IMR-90 (cell line): ENCODE data around the gene LRRC56. TPM values are rescaled to one million over a fixed set of nuclear protein-coding genes. Genes with fewer than 3 reads are reported as not detected.
A peak's percentile ranks its signal among the peaks of the same experiment; 100 is the strongest.

Source experiments
- ATAC-seq: fragments of 200-7000 bp; cut with Tn5 transposase; 2 replicates; pipeline ENCODE4 v1.9.1; 2020; ENCODE audit warnings: low read depth, mild to moderate bottlenecking, moderate library complexity
- BruUV-seq: library from RNA; stranded (reverse); fragments of 400-500 nt; replicated peaks from 2 replicates; lab custom pipeline; 2021; lab: Mats Ljungman, UMichigan
- CTCF ChIA-PET: fragments of 300-600 bp; formaldehyde crosslinking; extraction: SDS; loops from one replicate; lab custom pipeline; 2021; ENCODE audit warnings: antibody characterized with exemption; lab: Yijun Ruan, JAX
- POLR2A ChIA-PET: fragments of 300-600 bp; sonication (Branson Sonifier 250); formaldehyde crosslinking; loops from one replicate; lab custom pipeline; 2022; ENCODE audit warnings: antibody characterized with exemption; ENCODE audit not compliant: unreplicated experiment; lab: Charles Lee
- DNase-seq: peaks from one replicate; pipeline ENCODE4 v3.0.0; 2013
- H2AFZ ChIP-seq: replicated peaks from 2 replicates; pipeline ENCODE3; 2013; ENCODE audit warnings: low read length, mild to moderate bottlenecking; ENCODE audit not compliant: poor library complexity
- H2AK5ac ChIP-seq: 2 replicates; pipeline ENCODE4 v1.6.1; 2013; ENCODE audit warnings: low read depth, low read length, inconsistent platforms
- H2AK9ac ChIP-seq: replicated peaks from 2 replicates; pipeline ENCODE3; 2013; ENCODE audit warnings: mild to moderate bottlenecking, low read depth, low read length, moderate library complexity; ENCODE audit not compliant: poor library complexity
- H2BK120ac ChIP-seq: 2 replicates; pipeline ENCODE4 v1.6.1; 2013; ENCODE audit warnings: low read depth, low read length, inconsistent platforms
- H2BK15ac ChIP-seq: 3 replicates; pipeline ENCODE4 v1.6.1; 2013; ENCODE audit warnings: low read depth, low read length, inconsistent platforms
- H2BK20ac ChIP-seq: 2 replicates; pipeline ENCODE4 v1.6.1; 2013; ENCODE audit warnings: low read depth, mild to moderate bottlenecking, inconsistent platforms, low read length, moderate library complexity
- H2BK5ac ChIP-seq: 2 replicates; pipeline ENCODE4 v1.6.1; 2013; ENCODE audit warnings: mild to moderate bottlenecking, low read depth, low read length, inconsistent platforms; ENCODE audit not compliant: poor library complexity, severe bottlenecking
- H3K14ac ChIP-seq: replicated peaks from 2 replicates; pipeline ENCODE4 v1.6.1; 2013; ENCODE audit warnings: low read depth, low read length, inconsistent platforms
- H3K18ac ChIP-seq: 2 replicates; pipeline ENCODE4 v1.6.1; 2013; ENCODE audit warnings: low read depth, low read length, control low read depth
- H3K23ac ChIP-seq: 2 replicates; pipeline ENCODE4 v1.6.1; 2013; ENCODE audit warnings: low read depth, low read length, inconsistent platforms
- H3K27ac ChIP-seq: 2 replicates; pipeline ENCODE4 v1.5.1; 2013; ENCODE audit warnings: mild to moderate bottlenecking, control low read depth, low read length; ENCODE audit not compliant: insufficient read depth
- H3K27me3 ChIP-seq: 2 replicates; pipeline ENCODE4 v1.6.1; 2013; ENCODE audit warnings: low read length; ENCODE audit not compliant: control insufficient read depth, insufficient read depth
- H3K36me3 ChIP-seq: 2 replicates; pipeline ENCODE4 v1.6.1; 2013; ENCODE audit warnings: low read length, mixed read lengths; ENCODE audit not compliant: control insufficient read depth, insufficient read depth
- H3K4ac ChIP-seq: 2 replicates; pipeline ENCODE4 v1.6.1; 2013; ENCODE audit warnings: low read depth, low read length, inconsistent platforms
- H3K4me1 ChIP-seq: 2 replicates; pipeline ENCODE4 v1.6.1; 2013; ENCODE audit warnings: low read length, mixed read lengths; ENCODE audit not compliant: control insufficient read depth, insufficient read depth
- H3K4me2 ChIP-seq: 2 replicates; pipeline ENCODE4 v1.6.1; 2013; ENCODE audit warnings: low read depth, mild to moderate bottlenecking, control low read depth, low read length, moderate library complexity
- H3K4me3 ChIP-seq: 2 replicates; pipeline ENCODE4 v1.5.1; 2013; ENCODE audit warnings: low read depth, mild to moderate bottlenecking, control low read depth, low read length, moderate library complexity; ENCODE audit not compliant: insufficient read depth
- H3K56ac ChIP-seq: 2 replicates; pipeline ENCODE4 v1.6.1; 2013; ENCODE audit warnings: low read length, inconsistent platforms; ENCODE audit not compliant: insufficient read depth; ENCODE audit errors: extremely low read depth
- H3K79me1 ChIP-seq, 2 experiments: 2 replicates each; pipeline ENCODE4 v1.6.1; 2013; ENCODE audit warnings: low read length in 2 of 2, inconsistent platforms in 1 of 2, low read depth in 1 of 2
- H3K9ac ChIP-seq: 2 replicates; pipeline ENCODE4 v1.6.1; 2013; ENCODE audit warnings: low read depth, low read length, control low read depth
- H3K9me1 ChIP-seq: 2 replicates; pipeline ENCODE4 v1.6.1; 2013; ENCODE audit warnings: low read length, inconsistent platforms; ENCODE audit not compliant: insufficient read depth
- H3K9me3 ChIP-seq: 2 replicates; pipeline ENCODE4 v1.6.1; 2013; ENCODE audit warnings: low read length; ENCODE audit not compliant: control insufficient read depth, insufficient read depth
- H4K20me1 ChIP-seq: 2 replicates; pipeline ENCODE4 v1.6.1; 2013; ENCODE audit warnings: low read length, inconsistent platforms; ENCODE audit not compliant: insufficient read depth
- H4K5ac ChIP-seq: 2 replicates; pipeline ENCODE4 v1.6.1; 2013; ENCODE audit warnings: mild to moderate bottlenecking, low read depth, low read length, control low read depth
- H4K8ac ChIP-seq, 2 experiments: 2 replicates each; pipeline ENCODE4 v1.6.1; 2013; ENCODE audit warnings: low read depth in 2 of 2, low read length in 2 of 2, control low read depth in 1 of 2, inconsistent platforms in 1 of 2
- H4K91ac ChIP-seq: 2 replicates; pipeline ENCODE4 v1.6.1; 2013; ENCODE audit warnings: low read depth, low read length, inconsistent platforms; ENCODE audit not compliant: insufficient read depth
- BHLHE40 ChIP-seq: fragments of 150-350 bp; IDR thresholded peaks from 2 replicates; pipeline ENCODE4 v1.6.1; 2016; ENCODE audit warnings: mild to moderate bottlenecking, low read depth, low read length
- CEBPB ChIP-seq: IDR thresholded peaks from 2 replicates; pipeline ENCODE4 v1.6.1; 2012; ENCODE audit warnings: low read depth, low read length, improper control_type of control experiment
- CHD1 ChIP-seq: IDR thresholded peaks from 2 replicates; pipeline ENCODE4 v1.6.1; 2012; ENCODE audit warnings: low read depth, low read length, improper control_type of control experiment
- CTCF ChIP-seq: conservative IDR thresholded peaks from 2 replicates; pipeline ENCODE4 v1.5.1; 2012; ENCODE audit warnings: mild to moderate bottlenecking, low read depth, low read length, improper control_type of control experiment
- FOS ChIP-seq: fragments of 150-350 bp; IDR thresholded peaks from 2 replicates; pipeline ENCODE4 v1.6.1; 2016; ENCODE audit warnings: low read depth, low read length
- MAFK ChIP-seq: IDR thresholded peaks from 2 replicates; pipeline ENCODE4 v1.6.1; 2012; ENCODE audit warnings: low read depth, low read length, improper control_type of control experiment
- MAZ ChIP-seq: IDR thresholded peaks from 2 replicates; pipeline ENCODE4 v1.6.1; 2012; ENCODE audit warnings: low read depth, mild to moderate bottlenecking, low read length, improper control_type of control experiment, moderate library complexity, borderline replicate concordance
- MXI1 ChIP-seq: IDR thresholded peaks from 2 replicates; pipeline ENCODE4 v1.6.1; 2012; ENCODE audit warnings: low read depth, mild to moderate bottlenecking, low read length, moderate library complexity, borderline replicate concordance
- NFE2L2 ChIP-seq: fragments of 150-350 bp; IDR thresholded peaks from 2 replicates; pipeline ENCODE4 v1.6.1; 2016; ENCODE audit warnings: low read depth, mild to moderate bottlenecking, low read length
- POLR2A ChIP-seq: IDR thresholded peaks from 2 replicates; pipeline ENCODE4 v1.6.1; 2012; ENCODE audit warnings: mild to moderate bottlenecking, low read depth, low read length
- RAD21 ChIP-seq: IDR thresholded peaks from 2 replicates; pipeline ENCODE4 v1.6.1; 2012; ENCODE audit warnings: low read length, improper control_type of control experiment
- RCOR1 ChIP-seq: IDR thresholded peaks from 2 replicates; pipeline ENCODE4 v1.6.1; 2012; ENCODE audit warnings: mild to moderate bottlenecking, low read length, improper control_type of control experiment; ENCODE audit not compliant: insufficient replicate concordance
- RFX5 ChIP-seq: IDR thresholded peaks from 2 replicates; pipeline ENCODE4 v1.8.0; 2012; ENCODE audit warnings: low read depth, mild to moderate bottlenecking, low read length, moderate library complexity
- SMC3 ChIP-seq: fragments of 150-350 bp; IDR thresholded peaks from 2 replicates; pipeline ENCODE4 v1.6.1; 2016; ENCODE audit warnings: low read depth, mild to moderate bottlenecking, antibody characterized with exemption, low read length, moderate library complexity
- WGBS, 2 experiments: methylation state at CpG; one replicate each; pipeline versions ENCODE4 v1.1.5 to v1.1.7; 2013; ENCODE audit warnings: missing lambda C conversion rate in 2 of 2; ENCODE audit not compliant: insufficient read length in 1 of 2; ENCODE audit errors: extremely low coverage in 2 of 2; 5-methylcytosine and 5-hydroxymethylcytosine counted together
- dilution Hi-C: fragments of 300-500 bp; cut with HindIII; formaldehyde crosslinking; loops from one replicate; pipeline ENCODE4 v1.14.3; 2018; ENCODE audit warnings: low sequenced_read_pairs; ENCODE audit not compliant: unreplicated experiment
- in situ Hi-C: fragments of 300-500 bp; cut with MboI; formaldehyde crosslinking; loops from 3 replicates; pipeline ENCODE4 v1.14.3; 2019; ENCODE audit warnings: low sequenced_read_pairs, inconsistent platforms, mixed read lengths
- intact Hi-C: fragments of 100-400 bp; cut with micrococcal nuclease; formaldehyde crosslinking; loops from 2 replicates; pipeline ENCODE4 v1.10.0; 2022
- polyA plus RNA-seq, 3 experiments: library from polyadenylated mRNA; depleted of rRNA; stranded (reverse); fragments of >200 nt; gene quantifications; 2 replicates each; pipeline ENCODE4 v1.2.3, GENCODE V29; 2012; ENCODE audit warnings: low replicate concordance in 1 of 3
- total RNA-seq: library from RNA; depleted of rRNA; stranded (reverse); fragments of >200 nt; gene quantifications from 2 replicates; pipeline ENCODE4 v1.2.3, GENCODE V29; 2012

Gene LRRC56
- total and polyA plus RNA-seq, 2 of the 4 experiments (the other 2 are of a cell fraction): 0.36 to 1.3 TPM

GRCh38 chr11:504053-504993, 33.0 kb upstream of the LRRC56 start (continued):
- no peak for TF ChIP-seq MAZ

GRCh38 chr11:504994-505344, 32.4 kb upstream of the LRRC56 start:
- in situ Hi-C loops: no loop called here
- Histone ChIP-seq H3K9ac (no peak overlapping the region), H3K4me3 (peak overlapping the region; percentile 29; the same call in 1 of the 2 replicates), H3K9me3 (no peaks in the 10 kb centered on the region), H3K27me3 (no peaks in the 10 kb centered on the region), H4K8ac (peak overlapping the region; percentile 10 to 40; a peak in 1 of 4 replicates), H3K4me2 (peak overlapping the region; percentile 67), H2AK5ac (no peak overlapping the region; the same call in 1 of the 2 replicates), H2AK9ac (peak overlapping the region; percentile 68), H4K91ac (no peak overlapping the region), H3K36me3 (peaks cover 23% of the 10 kb centered on the region), H3K4ac (peak overlapping the region; percentile 76), H2BK120ac (no peak overlapping the region), H4K20me1 (peaks cover 15% of the 10 kb centered on the region), H2BK20ac (no peak overlapping the region), H3K18ac (no peak overlapping the region), H2BK5ac (no peak overlapping the region), H3K23ac (peak overlapping the region; percentile 30), H3K79me1 (peaks cover 31 to 81% of the 10 kb centered on the region in 2 experiments), H3K56ac (no peak overlapping the region), H3K9me1 (peaks cover 5% of the 10 kb centered on the region), H3K4me1 (peaks cover 12% of the 10 kb centered on the region), H4K5ac (no peak overlapping the region; the same call in 1 of the 2 replicates), H3K14ac (no peak overlapping the region), H3K27ac (no peak overlapping the region), H2AFZ (no peak overlapping the region), H2BK15ac (no peak overlapping the region)
- DNase-seq (no peak), ATAC-seq (no peak)
- intact Hi-C loops: no loop called here
- dilution Hi-C loops: no loop called here
- no CpG with 5 or more reads among the region's 7 CpGs for WGBS, 2 experiments
- no TSS peak for BruUV-seq
- CTCF ChIA-PET: interaction anchor here (1.3 kb wide), 1 partner anchor 35 kb away, joined by 5 read pairs; no protein-coding TSS in a partner anchor
- POLR2A ChIA-PET: no interaction called here
- no peak for TF ChIP-seq CHD1
- TF ChIP-seq CTCF: no peak
- no peak for TF ChIP-seq POLR2A
- TF ChIP-seq CEBPB: no peak
- no peak for TF ChIP-seq NFE2L2
- no peak for TF ChIP-seq FOS
- no peak for TF ChIP-seq RCOR1
- no peak for TF ChIP-seq MXI1
- no peak for TF ChIP-seq RAD21
- no peak for TF ChIP-seq SMC3
- TF ChIP-seq BHLHE40: no peak
- no peak for TF ChIP-seq MAFK
- no peak for TF ChIP-seq RFX5
- TF ChIP-seq MAZ: no peak
